GM19324 (cell line): Measurements from ENCODE around the gene HOXA5.

Experiments used
- ATAC-seq: cut with Tn5 transposase; IDR thresholded peaks from one replicate; pipeline ENCODE4 v1.9.1; 2021; ENCODE audit warnings: mild to moderate bottlenecking, moderate library complexity; ENCODE audit not compliant: unreplicated experiment, low FRiP score

The HOXA5 gene

GRCh38 chr7:27182861-27183681 lies 39.6 kb upstream of the HOXA5 start:
- ATAC-seq: no peak

GRCh38 chr7:27182285-27182841 lies 38.9 kb upstream of the HOXA5 start:
- no peak for ATAC-seq

GRCh38 chr7:27181795-27182275 lies 38.4 kb upstream of the HOXA5 start:
- no peak for ATAC-seq

- ATAC-seq: no peak
Observed at GRCh38 chr7:27180431-27181420, 37.2 kb upstream of the HOXA5 start.

- ATAC-seq: no peak
Observed at GRCh38 chr7:27179503-27180430, 36.3 kb upstream of the HOXA5 start.

- no peak for ATAC-seq
Observed at GRCh38 chr7:27179030-27179429, 35.5 kb upstream of the HOXA5 start.

GRCh38 chr7:27178366-27178765 lies 34.9 kb upstream of the HOXA5 start:
- no peak for ATAC-seq

GRCh38 chr7:27177795-27178320 lies 34.4 kb upstream of the HOXA5 start:
- no peak for ATAC-seq

GRCh38 chr7:27176962-27177794 lies 33.7 kb upstream of the HOXA5 start:
- ATAC-seq: no peak

- no peak for ATAC-seq
Observed at GRCh38 chr7:27176524-27176845, 33.0 kb upstream of the HOXA5 start.

GRCh38 chr7:27175626-27176523 lies 32.4 kb upstream of the HOXA5 start:
- ATAC-seq: no peak

- no peak for ATAC-seq
Observed at GRCh38 chr7:27174874-27175625, 31.6 kb upstream of the HOXA5 start.

GRCh38 chr7:27173956-27174873 lies 30.7 kb upstream of the HOXA5 start, which contains the start of gene HOXA10:
Gene HOXA10 (minus strand): TSS chr7:27174320. CDS start chr7:27174306, 14 bp downstream.
- ATAC-seq: no peak

GRCh38 chr7:27173511-27173955 lies 30.1 kb upstream of the HOXA5 start:
- peak; percentile 42 for ATAC-seq

GRCh38 chr7:27172823-27173510 lies 29.5 kb upstream of the HOXA5 start:
- ATAC-seq: no peak
